MM.1S (cell line): Measurements from ENCODE around the gene MCF2L2.

Experiments used
- DNase-seq: peaks from one replicate; pipeline ENCODE4 v3.0.0-alpha.2; 2015
- H2AFZ ChIP-seq: fragments of 300-600 bp; sonication (generic); 2 replicates; pipeline ENCODE4 v1.6.0; 2016; ENCODE audit warnings: antibody characterized with exemption, low read length
- H3F3A ChIP-seq: fragments of 300-600 bp; sonication (generic); 2 replicates; pipeline ENCODE4 v1.6.1; 2016; ENCODE audit warnings: mild to moderate bottlenecking, antibody characterized with exemption, low read length, moderate library complexity, mixed read lengths; ENCODE audit not compliant: insufficient read depth
- H3K27ac ChIP-seq: fragments of 300-600 bp; sonication (generic); 2 replicates; pipeline ENCODE4 v1.5.1; 2016; ENCODE audit warnings: mild to moderate bottlenecking, low read length
- H3K27me3 ChIP-seq: fragments of 300-600 bp; sonication (generic); replicated peaks from 2 replicates; pipeline ENCODE4 v1.6.0; 2016; ENCODE audit warnings: low read length; ENCODE audit not compliant: insufficient read depth
- H3K36me3 ChIP-seq: fragments of 300-600 bp; sonication (generic); replicated peaks from 2 replicates; pipeline ENCODE4 v1.6.1; 2016; ENCODE audit warnings: mild to moderate bottlenecking, low read length, mixed read lengths; ENCODE audit not compliant: insufficient read depth
- H3K4me1 ChIP-seq: fragments of 300-600 bp; sonication (generic); 2 replicates; pipeline ENCODE4 v1.6.1; 2016; ENCODE audit warnings: low read length, mixed read lengths
- H3K4me2 ChIP-seq: fragments of 300-600 bp; sonication (generic); 2 replicates; pipeline ENCODE4 v1.6.0; 2016; ENCODE audit warnings: low read depth, low read length
- H3K4me3 ChIP-seq: fragments of 300-600 bp; sonication (generic); 2 replicates; pipeline ENCODE4 v1.5.1; 2016; ENCODE audit warnings: low read length, mixed read lengths
- H3K79me2 ChIP-seq: fragments of 300-600 bp; sonication (generic); 2 replicates; pipeline ENCODE4 v1.6.1; 2016; ENCODE audit warnings: mixed run types, low read length, mixed read lengths
- H3K9ac ChIP-seq: fragments of 300-600 bp; sonication (generic); 2 replicates; pipeline ENCODE4 v1.6.1; 2016; ENCODE audit warnings: low read length, mixed read lengths
- H3K9me2 ChIP-seq: fragments of 300-600 bp; sonication (generic); replicated peaks from 2 replicates; pipeline ENCODE4 v1.6.1; 2016; ENCODE audit warnings: mild to moderate bottlenecking, low read length, mixed read lengths; ENCODE audit not compliant: insufficient read depth
- H3K9me3 ChIP-seq: fragments of 300-600 bp; sonication (generic); replicated peaks from 2 replicates; pipeline ENCODE4 v1.6.1; 2016; ENCODE audit warnings: mild to moderate bottlenecking, low read length, mixed read lengths; ENCODE audit not compliant: insufficient read depth
- H4K20me1 ChIP-seq: fragments of 300-600 bp; sonication (generic); 2 replicates; pipeline ENCODE4 v1.6.1; 2016; ENCODE audit warnings: mild to moderate bottlenecking, low read length, moderate library complexity, mixed read lengths; ENCODE audit not compliant: insufficient read depth
- CTCF ChIP-seq: fragments of 300-600 bp; sonication (generic); IDR thresholded peaks from 2 replicates; pipeline ENCODE4 v1.5.1; 2016; ENCODE audit warnings: antibody characterized with exemption, low read length, mixed read lengths
- EZH2 ChIP-seq: fragments of 300-600 bp; sonication (generic); optimal IDR thresholded peaks from 2 replicates; pipeline ENCODE3; 2017; ENCODE audit warnings: low read depth, mild to moderate bottlenecking, antibody characterized with exemption, low read length, mixed read lengths
- EZH2phosphoT487 ChIP-seq: fragments of 300-600 bp; sonication (generic); IDR thresholded peaks from 2 replicates; pipeline ENCODE4 v1.6.1; 2018; ENCODE audit warnings: antibody characterized with exemption, low read length

The MCF2L2 gene

GRCh38 chr3:183264268-183264667, 164.2 kb downstream of the MCF2L2 start:
- Histone ChIP-seq H3K4me2 (no peak overlapping the region), H3K27me3 (no peaks in the 10 kb centered on the region), H3K9me2 (no peaks in the 10 kb centered on the region), H4K20me1 (no peaks in the 10 kb centered on the region), H3K36me3 (no peaks in the 10 kb centered on the region), H3K9me3 (no peaks in the 10 kb centered on the region), H3K4me3 (no peak overlapping the region), H3K79me2 (no peaks in the 10 kb centered on the region), H3K4me1 (no peaks in the 10 kb centered on the region), H3K9ac (no peak overlapping the region), H3F3A (no peaks in the 10 kb centered on the region), H3K27ac (no peak overlapping the region), H2AFZ (no peak overlapping the region)
- no peak for TF ChIP-seq EZH2phosphoT487
- TF ChIP-seq EZH2, result no peak
- no peak for TF ChIP-seq CTCF
- DNase-seq, result no peak

DNA sequence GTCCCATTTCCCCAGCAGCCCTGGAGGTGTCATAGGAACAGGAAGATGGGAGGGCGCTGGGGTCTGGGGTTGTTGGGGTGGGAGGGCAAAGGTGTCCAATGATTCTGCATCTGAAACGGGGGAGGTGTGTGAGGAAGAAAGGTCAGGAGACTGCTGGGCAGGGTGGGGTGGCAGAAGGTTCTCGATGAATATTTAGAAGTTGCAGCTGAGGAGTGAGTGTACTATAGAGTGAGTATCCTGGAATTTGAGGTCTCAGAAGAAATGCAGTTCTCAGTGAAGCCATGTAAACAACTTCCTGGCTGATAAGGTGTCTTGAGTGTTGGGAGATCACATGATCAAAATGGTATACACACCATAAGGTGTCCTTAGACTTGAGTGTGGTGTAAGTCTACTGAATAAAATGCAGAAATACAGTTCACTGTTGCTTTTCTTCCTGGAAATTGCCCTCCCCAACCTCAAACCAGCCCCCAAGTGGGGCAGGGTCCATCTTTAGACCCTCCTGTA, 165.5 kb downstream of the MCF2L2 start:
- Histone ChIP-seq H3K4me1 (no peaks in the 10 kb centered on the region), H4K20me1 (no peaks in the 10 kb centered on the region), H3K36me3 (no peaks in the 10 kb centered on the region), H3K4me2 (no peak overlapping the region), H3K9me3 (no peaks in the 10 kb centered on the region), H3K27me3 (no peaks in the 10 kb centered on the region), H3K9me2 (no peaks in the 10 kb centered on the region), H3F3A (no peaks in the 10 kb centered on the region), H3K4me3 (no peak overlapping the region), H3K9ac (no peak overlapping the region), H2AFZ (no peak overlapping the region), H3K79me2 (no peaks in the 10 kb centered on the region), H3K27ac (no peak overlapping the region)
- no peak for DNase-seq
- no peak for TF ChIP-seq EZH2phosphoT487
- TF ChIP-seq CTCF, result no peak
- no peak for TF ChIP-seq EZH2

DNA sequence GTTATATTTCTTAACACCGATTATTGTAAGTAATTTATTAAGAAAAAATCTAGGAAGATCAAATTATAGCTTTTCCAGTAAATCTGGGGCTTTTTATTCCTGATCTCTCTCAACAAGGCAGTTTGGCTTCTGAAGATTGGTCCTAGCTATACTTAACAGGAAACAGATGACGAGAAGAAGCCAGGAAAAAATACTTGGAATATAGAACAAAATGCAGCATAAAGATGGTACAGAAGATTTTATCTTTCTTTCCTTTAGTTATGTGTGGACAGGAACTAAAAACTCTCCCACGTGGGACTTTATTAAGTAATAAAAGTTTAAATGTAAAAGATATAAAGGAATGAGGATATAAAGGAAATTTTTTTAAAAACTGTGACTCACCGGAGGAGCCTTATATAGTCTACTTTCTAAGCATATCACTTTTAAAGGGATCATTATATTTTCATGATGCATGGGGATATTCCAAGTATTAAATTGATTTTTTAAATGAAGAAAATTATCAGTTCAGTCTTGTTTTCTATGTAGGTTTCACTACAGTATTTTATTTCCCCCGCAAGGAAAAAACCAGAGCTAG, 167.2 kb downstream of the MCF2L2 start:
- no peaks in the 10 kb centered on the region for H3K27me3 ChIP-seq
- TF ChIP-seq EZH2 (no peak), CTCF (no peak), EZH2phosphoT487 (no peak)
- H3K9me3 ChIP-seq, result no peaks in the 10 kb centered on the region
- H2AFZ ChIP-seq, result no peak overlapping the region
- no peak overlapping the region for H3K4me2 ChIP-seq
- no peak for DNase-seq
- H3K4me1 ChIP-seq, result no peaks in the 10 kb centered on the region
- no peak overlapping the region for H3K9ac ChIP-seq
- no peak overlapping the region for H3K27ac ChIP-seq
- H3K79me2 ChIP-seq, result no peaks in the 10 kb centered on the region
- no peaks in the 10 kb centered on the region for H3K36me3 ChIP-seq
- H3K9me2 ChIP-seq, result no peaks in the 10 kb centered on the region
- no peaks in the 10 kb centered on the region for H4K20me1 ChIP-seq
- no peaks in the 10 kb centered on the region for H3F3A ChIP-seq
- no peak overlapping the region for H3K4me3 ChIP-seq
